ENCODE data around the gene MZT1. TPM values are rescaled to one million over a fixed set of nuclear protein-coding genes. Genes with fewer than 3 reads are reported as not detected.

MZT1 gene
- total and polyA plus RNA-seq, 9 of the 15 experiments (the other 6 are each of a cell fraction or from before 2014, with no cell fraction given): 15.3 to 31.6 (median 24.1) TPM

DNA sequence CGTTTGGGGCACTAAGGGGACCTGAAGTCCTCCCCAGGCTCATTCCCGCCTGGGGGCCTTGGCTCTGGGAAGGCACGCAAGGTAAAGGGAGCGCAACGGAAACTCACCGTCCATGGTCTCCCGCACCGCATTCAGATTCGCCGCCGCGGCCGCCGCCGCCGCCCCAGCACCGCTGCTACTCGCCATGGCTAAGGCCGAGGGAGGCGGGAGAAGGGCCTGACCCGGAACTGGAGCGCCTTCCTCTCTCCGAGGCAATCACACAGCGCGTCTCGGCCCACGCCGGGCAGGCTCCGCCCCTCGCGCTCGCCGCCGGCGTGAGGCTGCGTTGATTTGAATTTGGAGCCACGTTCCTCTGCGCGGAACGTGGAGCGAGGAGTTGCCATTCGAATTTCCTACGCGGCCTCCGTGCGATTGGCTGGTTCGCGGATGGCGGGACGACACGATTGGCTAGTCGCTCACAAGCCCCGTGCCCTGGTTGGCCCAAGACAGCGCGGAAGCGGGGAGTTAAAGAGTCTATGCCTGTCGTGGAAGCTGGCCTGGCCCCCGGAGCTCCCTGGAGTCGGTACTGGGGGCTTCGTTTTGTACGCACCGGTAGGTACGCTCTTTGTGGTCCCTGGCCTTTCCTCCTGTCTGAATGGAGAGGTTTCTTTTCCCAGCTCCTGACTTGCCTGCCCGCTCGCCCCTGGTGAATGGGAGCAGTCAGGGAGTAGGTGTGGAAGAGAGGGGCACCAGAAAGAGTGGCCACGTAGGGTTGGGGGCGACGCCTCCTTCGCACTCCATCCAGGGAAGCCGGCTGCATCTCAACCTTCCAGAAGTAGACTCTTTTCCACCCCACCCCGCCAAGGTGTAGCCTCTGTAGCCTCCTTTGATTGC is at the start of gene MZT1, which contains the start of gene BORA (continued):
- TF ChIP-seq TGIF2 (CRISPR knock-in tag; IDR thresholded peaks at IDR 0.05): 0 out of 2 replicates have a peak, but pooled peaks have one; percentile 62
- TF ChIP-seq ELF4 (CRISPR knock-in tag; IDR thresholded peaks at IDR 0.05): no peak
- TF ChIP-seq ZNF165 (CRISPR knock-in tag; IDR thresholded peaks at IDR 0.05; ENCODE audit: borderline replicate concordance): no peak
- TF ChIP-seq NFYB (IDR thresholded peaks at IDR 0.05; ENCODE audit: extremely low read depth, insufficient read length): peak; percentile 93
- no peak for TF ChIP-seq RUNX1 (IDR thresholded peaks at IDR 0.05; ENCODE audit: low read depth)
- peak; percentile 49; the same call in 1 of the 2 replicates for TF ChIP-seq TOE1 (IDR thresholded peaks at IDR 0.05; ENCODE audit: borderline replicate concordance)
- no peak for TF ChIP-seq TOE1 (CRISPR knock-in tag; IDR thresholded peaks at IDR 0.05; ENCODE audit: borderline replicate concordance, low read depth)
- TF ChIP-seq MED1 (CRISPR knock-in tag; IDR thresholded peaks at IDR 0.05; ENCODE audit: borderline replicate concordance): no peak
- no peak for TF ChIP-seq ZNF212 (CRISPR knock-in tag; IDR thresholded peaks at IDR 0.05)
- no peak for TF ChIP-seq ARHGAP35 (IDR thresholded peaks at IDR 0.05; ENCODE audit: partially characterized antibody)
- TF ChIP-seq SAP30 (IDR thresholded peaks at IDR 0.05; ENCODE audit: borderline replicate concordance, insufficient read depth, low read depth, low read length, poor library complexity, severe bottlenecking): peak; percentile 58
- TF ChIP-seq LCOR (CRISPR knock-in tag; IDR thresholded peaks at IDR 0.05): peak; percentile 90
- TF ChIP-seq, protein P1, sequence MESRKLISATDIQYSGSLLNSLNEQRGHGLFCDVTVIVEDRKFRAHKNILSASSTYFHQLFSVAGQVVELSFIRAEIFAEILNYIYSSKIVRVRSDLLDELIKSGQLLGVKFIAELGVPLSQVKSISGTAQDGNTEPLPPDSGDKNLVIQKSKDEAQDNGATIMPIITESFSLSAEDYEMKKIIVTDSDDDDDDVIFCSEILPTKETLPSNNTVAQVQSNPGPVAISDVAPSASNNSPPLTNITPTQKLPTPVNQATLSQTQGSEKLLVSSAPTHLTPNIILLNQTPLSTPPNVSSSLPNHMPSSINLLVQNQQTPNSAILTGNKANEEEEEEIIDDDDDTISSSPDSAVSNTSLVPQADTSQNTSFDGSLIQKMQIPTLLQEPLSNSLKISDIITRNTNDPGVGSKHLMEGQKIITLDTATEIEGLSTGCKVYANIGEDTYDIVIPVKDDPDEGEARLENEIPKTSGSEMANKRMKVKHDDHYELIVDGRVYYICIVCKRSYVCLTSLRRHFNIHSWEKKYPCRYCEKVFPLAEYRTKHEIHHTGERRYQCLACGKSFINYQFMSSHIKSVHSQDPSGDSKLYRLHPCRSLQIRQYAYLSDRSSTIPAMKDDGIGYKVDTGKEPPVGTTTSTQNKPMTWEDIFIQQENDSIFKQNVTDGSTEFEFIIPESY (CRISPR knock-in tag; IDR thresholded peaks at IDR 0.05): no peak
- TF ChIP-seq IRF2 (CRISPR knock-in tag; IDR thresholded peaks at IDR 0.05): no peak
- no peak for TF ChIP-seq SP2 (IDR thresholded peaks at IDR 0.05; ENCODE audit: extremely low read depth, low read depth, low read length, poor library complexity, severe bottlenecking)
- TF ChIP-seq EP400 (IDR thresholded peaks at IDR 0.05): peak; percentile 96
- TF ChIP-seq, protein P2, sequence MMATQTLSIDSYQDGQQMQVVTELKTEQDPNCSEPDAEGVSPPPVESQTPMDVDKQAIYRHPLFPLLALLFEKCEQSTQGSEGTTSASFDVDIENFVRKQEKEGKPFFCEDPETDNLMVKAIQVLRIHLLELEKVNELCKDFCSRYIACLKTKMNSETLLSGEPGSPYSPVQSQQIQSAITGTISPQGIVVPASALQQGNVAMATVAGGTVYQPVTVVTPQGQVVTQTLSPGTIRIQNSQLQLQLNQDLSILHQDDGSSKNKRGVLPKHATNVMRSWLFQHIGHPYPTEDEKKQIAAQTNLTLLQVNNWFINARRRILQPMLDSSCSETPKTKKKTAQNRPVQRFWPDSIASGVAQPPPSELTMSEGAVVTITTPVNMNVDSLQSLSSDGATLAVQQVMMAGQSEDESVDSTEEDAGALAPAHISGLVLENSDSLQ (IDR thresholded peaks at IDR 0.05): no peak
- TF ChIP-seq, protein P3, sequence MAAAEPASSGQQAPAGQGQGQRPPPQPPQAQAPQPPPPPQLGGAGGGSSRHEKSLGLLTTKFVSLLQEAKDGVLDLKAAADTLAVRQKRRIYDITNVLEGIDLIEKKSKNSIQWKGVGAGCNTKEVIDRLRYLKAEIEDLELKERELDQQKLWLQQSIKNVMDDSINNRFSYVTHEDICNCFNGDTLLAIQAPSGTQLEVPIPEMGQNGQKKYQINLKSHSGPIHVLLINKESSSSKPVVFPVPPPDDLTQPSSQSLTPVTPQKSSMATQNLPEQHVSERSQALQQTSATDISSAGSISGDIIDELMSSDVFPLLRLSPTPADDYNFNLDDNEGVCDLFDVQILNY (CRISPR knock-in tag; IDR thresholded peaks at IDR 0.05): peak; percentile 91
- TF ChIP-seq RBM25 (IDR thresholded peaks at IDR 0.05; ENCODE audit: low read depth, low read length, severe bottlenecking): peak; percentile 43
- TF ChIP-seq, protein P4, sequence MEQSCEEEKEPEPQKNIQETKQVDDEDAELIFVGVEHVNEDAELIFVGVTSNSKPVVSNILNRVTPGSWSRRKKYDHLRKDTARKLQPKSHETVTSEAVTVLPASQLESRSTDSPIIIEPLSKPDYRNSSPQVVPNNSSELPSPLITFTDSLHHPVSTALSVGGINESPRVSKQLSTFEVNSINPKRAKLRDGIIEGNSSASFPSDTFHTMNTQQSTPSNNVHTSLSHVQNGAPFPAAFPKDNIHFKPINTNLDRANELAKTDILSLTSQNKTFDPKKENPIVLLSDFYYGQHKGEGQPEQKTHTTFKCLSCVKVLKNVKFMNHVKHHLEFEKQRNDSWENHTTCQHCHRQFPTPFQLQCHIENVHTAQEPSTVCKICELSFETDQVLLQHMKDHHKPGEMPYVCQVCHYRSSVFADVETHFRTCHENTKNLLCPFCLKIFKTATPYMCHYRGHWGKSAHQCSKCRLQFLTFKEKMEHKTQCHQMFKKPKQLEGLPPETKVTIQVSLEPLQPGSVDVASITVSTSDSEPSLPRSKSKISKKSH (CRISPR knock-in tag; IDR thresholded peaks at IDR 0.05): no peak
- no peak for TF ChIP-seq ZKSCAN8 (CRISPR knock-in tag; IDR thresholded peaks at IDR 0.05)
- no peak for TF ChIP-seq PTBP1 (IDR thresholded peaks at IDR 0.05; ENCODE audit: low read depth, low read length)
